Transverse colon (tissue), 4 donors: ENCODE data around the gene COL23A1.

Source experiments
- POLR2A ChIP-seq: fragments of 450-650 bp; IDR thresholded peaks from one replicate; pipeline ENCODE4 v1.6.1; 2016; ENCODE audit warnings: antibody characterized with exemption, mild to moderate bottlenecking, moderate library complexity
- POLR2AphosphoS5 ChIP-seq, 3 donors: sonication (generic); formaldehyde crosslinking; IDR thresholded peaks; one replicate each; pipeline ENCODE4 v1.6.1; 2016; ENCODE audit warnings: antibody characterized with exemption in 3 of 3
- TF ChIP-seq, protein P1 (sequence below), 5 experiments: fragments of 200-600 bp in 3 of 5; fragments of 450-650 bp in 2 of 5; sonication (generic) in 3 of 5; IDR thresholded peaks; 1 replicate in 2 of 5; 2 replicates in 3 of 5; pipeline ENCODE4 v1.5.1; 2016 to 2017; ENCODE audit warnings: antibody characterized with exemption in 5 of 5, inconsistent platforms in 3 of 5, mild to moderate bottlenecking in 2 of 5, moderate library complexity in 1 of 5

DNA sequence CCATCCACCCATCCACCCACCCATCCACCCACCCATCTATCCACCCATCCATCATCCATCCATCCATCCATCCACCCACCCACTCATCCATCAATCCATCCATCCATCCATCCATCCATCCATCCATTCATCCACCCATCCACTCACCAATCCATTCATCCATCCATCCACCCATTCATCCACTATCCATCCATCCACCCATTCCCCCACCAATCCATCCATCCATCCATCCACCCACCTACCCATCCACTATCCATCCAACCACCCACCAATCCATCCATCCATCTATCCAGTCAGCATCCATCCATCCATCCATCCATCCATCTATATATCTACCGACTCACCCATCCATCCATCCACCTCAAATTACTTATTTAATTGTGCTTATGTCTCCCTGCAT lies 320.7 kb downstream of the COL23A1 start:
- no peak for TF ChIP-seq POLR2A
- TF ChIP-seq POLR2AphosphoS5 (IDR thresholded peaks at IDR 0.05), result no peak
- TF ChIP-seq, protein P1, sequence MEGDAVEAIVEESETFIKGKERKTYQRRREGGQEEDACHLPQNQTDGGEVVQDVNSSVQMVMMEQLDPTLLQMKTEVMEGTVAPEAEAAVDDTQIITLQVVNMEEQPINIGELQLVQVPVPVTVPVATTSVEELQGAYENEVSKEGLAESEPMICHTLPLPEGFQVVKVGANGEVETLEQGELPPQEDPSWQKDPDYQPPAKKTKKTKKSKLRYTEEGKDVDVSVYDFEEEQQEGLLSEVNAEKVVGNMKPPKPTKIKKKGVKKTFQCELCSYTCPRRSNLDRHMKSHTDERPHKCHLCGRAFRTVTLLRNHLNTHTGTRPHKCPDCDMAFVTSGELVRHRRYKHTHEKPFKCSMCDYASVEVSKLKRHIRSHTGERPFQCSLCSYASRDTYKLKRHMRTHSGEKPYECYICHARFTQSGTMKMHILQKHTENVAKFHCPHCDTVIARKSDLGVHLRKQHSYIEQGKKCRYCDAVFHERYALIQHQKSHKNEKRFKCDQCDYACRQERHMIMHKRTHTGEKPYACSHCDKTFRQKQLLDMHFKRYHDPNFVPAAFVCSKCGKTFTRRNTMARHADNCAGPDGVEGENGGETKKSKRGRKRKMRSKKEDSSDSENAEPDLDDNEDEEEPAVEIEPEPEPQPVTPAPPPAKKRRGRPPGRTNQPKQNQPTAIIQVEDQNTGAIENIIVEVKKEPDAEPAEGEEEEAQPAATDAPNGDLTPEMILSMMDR (IDR thresholded peaks at IDR 0.05), result no peak
